Activated naive CD8-positive, alpha-beta T cell treated with anti-CD3 and anti-CD28 coated beads for 36 hours (primary cell): ENCODE data around the gene PHF13. TPM values are rescaled to one million over a fixed set of nuclear protein-coding genes. Genes with fewer than 3 reads are reported as not detected.
"Not testable (repeated sequence)": the region's sequence is repeated elsewhere in the genome, so short reads cannot be mapped to it uniquely, and the experiment has no call there.

Source experiments
- DNase-seq: peaks from one replicate; pipeline ENCODE4 v3.0.0; 2021
- H3K27ac Mint-ChIP-seq: one replicate; pipeline ENCODE4 v1.8.0; 2022; ENCODE audit warnings: mild to moderate bottlenecking, moderate library complexity, mixed read lengths
- H3K27me3 Mint-ChIP-seq: one replicate; pipeline ENCODE4 v1.8.0; 2022; ENCODE audit warnings: mild to moderate bottlenecking, mixed read lengths
- H3K36me3 Mint-ChIP-seq: one replicate; pipeline ENCODE4 v1.8.0; 2021; ENCODE audit warnings: mild to moderate bottlenecking, mixed read lengths
- H3K4me1 Mint-ChIP-seq: one replicate; pipeline ENCODE4 v1.8.0; 2021; ENCODE audit warnings: mixed read lengths
- H3K4me3 Mint-ChIP-seq: one replicate; pipeline ENCODE4 v1.8.0; 2022; ENCODE audit warnings: mild to moderate bottlenecking, moderate library complexity, mixed read lengths
- H3K9me3 Mint-ChIP-seq: one replicate; pipeline ENCODE4 v1.8.0; 2022; ENCODE audit warnings: mixed read lengths
- total RNA-seq, 2 experiments: library from RNA; stranded (reverse); gene quantifications; one replicate each; pipeline ENCODE4 v1.2.3, GENCODE V29; 2021

The PHF13 gene
- total RNA-seq, 2 experiments from 2014 or later: 10.9 to 11.7 TPM

DNA sequence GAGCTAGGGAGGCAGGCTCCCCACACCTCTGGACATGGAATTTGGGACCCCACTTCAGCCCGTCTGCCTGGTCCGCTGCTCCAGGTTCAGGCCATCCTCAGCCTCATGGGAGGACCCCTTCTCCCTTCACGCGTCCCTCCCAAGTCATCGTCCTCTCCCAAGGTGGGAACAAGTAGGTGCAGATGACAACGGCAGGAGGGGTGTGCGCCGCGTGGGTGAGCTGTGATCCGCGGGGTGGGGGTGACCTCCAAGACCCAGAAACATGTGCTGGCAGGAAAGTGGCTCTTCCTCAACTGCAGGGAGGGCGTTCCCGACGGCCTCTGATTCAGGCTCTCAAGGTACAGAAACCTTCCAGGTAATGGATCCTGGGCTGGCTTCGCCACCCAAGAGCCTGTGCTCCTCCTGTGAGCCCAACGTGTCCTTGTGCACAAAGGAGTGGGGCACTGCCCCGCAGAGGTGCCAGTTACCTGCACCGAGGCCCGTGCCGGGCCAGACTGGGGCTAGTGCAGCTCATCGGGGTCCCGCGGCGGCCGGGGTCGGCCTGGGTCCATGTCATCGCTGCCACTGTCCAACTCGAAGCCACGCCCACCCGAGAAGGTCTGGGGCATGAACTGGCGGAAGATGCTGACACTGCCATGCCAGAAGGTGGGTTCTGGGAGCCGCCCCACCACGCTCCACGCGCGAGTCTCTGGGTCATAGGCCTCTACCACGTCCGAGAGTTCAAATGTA, 20.5 kb upstream of the PHF13 start:
- no peaks in the 10 kb centered on the region for H3K27me3 Mint-ChIP-seq
- peaks cover 12% of the 10 kb centered on the region for H3K36me3 Mint-ChIP-seq
- peaks cover 29% of the 10 kb centered on the region for H3K4me1 Mint-ChIP-seq
- H3K4me3 Mint-ChIP-seq: no peak overlapping the region
- DNase-seq: no peak
- no peaks in the 10 kb centered on the region for H3K9me3 Mint-ChIP-seq
- no peak overlapping the region for H3K27ac Mint-ChIP-seq

DNA sequence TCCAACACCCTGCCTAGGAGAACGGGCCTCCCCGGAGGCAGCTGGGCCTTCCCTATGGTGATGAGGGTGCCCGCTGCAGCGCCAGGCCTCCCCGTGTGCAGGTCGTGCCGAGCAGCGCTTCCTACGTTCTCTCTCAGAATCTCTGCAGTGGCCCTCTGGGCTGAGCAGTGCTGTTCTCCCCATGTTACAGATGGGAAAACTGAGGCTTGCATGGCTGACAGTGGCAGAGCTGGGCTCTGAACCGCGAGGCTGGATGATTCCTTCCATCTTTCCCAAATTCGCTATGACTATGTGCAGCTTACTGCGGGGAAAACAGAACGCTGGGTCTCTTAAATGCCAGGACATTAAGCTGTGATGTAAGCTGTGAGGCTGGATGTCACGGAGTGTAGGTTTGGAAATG, 19.7 kb upstream of the PHF13 start:
- H3K36me3 Mint-ChIP-seq: peaks cover 16% of the 10 kb centered on the region
- no peak overlapping the region for H3K4me3 Mint-ChIP-seq
- no peaks in the 10 kb centered on the region for H3K27me3 Mint-ChIP-seq
- no peak overlapping the region for H3K27ac Mint-ChIP-seq
- no peak for DNase-seq
- H3K4me1 Mint-ChIP-seq: peaks cover 31% of the 10 kb centered on the region
- no peaks in the 10 kb centered on the region for H3K9me3 Mint-ChIP-seq

DNA sequence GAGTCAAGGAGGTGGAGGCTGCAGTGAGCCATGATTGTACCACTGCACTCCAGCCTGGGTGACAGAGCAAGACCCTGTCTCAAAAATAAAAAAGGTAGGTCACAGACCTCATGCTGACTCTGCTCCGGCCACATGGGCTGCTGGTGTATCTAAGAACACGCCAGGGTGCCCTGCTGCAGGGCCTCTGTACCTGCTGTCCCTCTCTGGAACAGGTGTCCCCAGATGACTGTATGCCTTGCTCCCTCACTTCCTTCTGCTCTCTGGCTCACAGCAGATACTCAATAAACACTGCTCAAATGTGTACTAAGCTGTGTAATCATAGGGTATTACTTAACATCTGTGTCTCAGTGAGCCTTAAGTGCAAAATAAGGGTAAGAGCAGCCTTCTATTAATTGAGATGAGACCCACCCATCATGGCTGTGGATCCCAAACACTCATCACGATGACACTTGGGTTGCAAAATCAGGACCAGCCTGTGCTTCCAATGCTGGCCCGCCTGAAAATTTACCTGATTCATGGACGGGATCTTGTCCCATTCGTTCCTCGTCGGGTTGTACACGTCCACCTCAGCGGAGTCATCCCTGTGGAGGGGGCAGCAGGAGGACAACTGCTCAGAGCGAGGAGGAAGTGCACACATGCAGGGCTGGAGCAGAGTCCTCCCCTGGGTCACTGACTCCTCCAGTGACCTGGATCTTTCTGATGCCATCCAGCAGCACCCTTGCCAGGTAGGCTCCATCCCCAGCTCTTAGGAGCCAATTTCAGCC, 18.4 kb upstream of the PHF13 start:
- Mint-ChIP-seq H3K36me3 (peaks cover 28% of the 10 kb centered on the region), H3K4me3 (no peak overlapping the region), H3K27ac (no peak overlapping the region), H3K4me1 (peaks cover 43% of the 10 kb centered on the region), H3K9me3 (no peaks in the 10 kb centered on the region), H3K27me3 (no peaks in the 10 kb centered on the region)
- DNase-seq: no peak

- H3K27me3 Mint-ChIP-seq: no peaks in the 10 kb centered on the region
- H3K4me3 Mint-ChIP-seq: no peak overlapping the region
- peaks cover 39% of the 10 kb centered on the region for H3K36me3 Mint-ChIP-seq
- peaks cover 45% of the 10 kb centered on the region for H3K4me1 Mint-ChIP-seq
- no peaks in the 10 kb centered on the region for H3K9me3 Mint-ChIP-seq
- DNase-seq: no peak
- peak overlapping the region; percentile 38 for H3K27ac Mint-ChIP-seq
Measured at GRCh38 chr1:6596351-6596750, 17.2 kb upstream of the PHF13 start.

GRCh38 chr1:6596886-6597776, 16.4 kb upstream of the PHF13 start:
- H3K9me3 Mint-ChIP-seq: no peaks in the 10 kb centered on the region
- no peaks in the 10 kb centered on the region for H3K27me3 Mint-ChIP-seq
- peak overlapping the region; percentile 18 for H3K4me3 Mint-ChIP-seq
- no peak for DNase-seq
- peaks cover 42% of the 10 kb centered on the region for H3K36me3 Mint-ChIP-seq
- peaks cover 40% of the 10 kb centered on the region for H3K4me1 Mint-ChIP-seq
- peak overlapping the region; percentile 48 for H3K27ac Mint-ChIP-seq

DNA sequence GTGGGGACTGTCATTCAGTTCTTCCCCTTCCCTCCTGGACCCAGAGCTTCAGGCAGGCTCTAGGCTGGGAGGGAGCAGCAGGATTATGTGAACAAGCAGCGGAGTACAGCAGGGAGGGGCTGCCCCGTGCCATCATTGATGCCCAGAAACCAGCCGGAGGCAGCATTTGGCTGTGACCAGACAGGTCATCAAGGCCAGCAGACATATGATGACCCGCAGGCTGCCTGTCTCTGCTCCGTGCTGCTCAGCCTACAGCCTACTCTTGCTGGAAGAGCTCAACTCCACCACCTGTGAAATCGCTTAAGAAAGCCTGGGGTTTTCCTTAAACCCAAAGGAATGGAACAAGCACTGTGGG, 15.8 kb upstream of the PHF13 start:
- H3K4me3 Mint-ChIP-seq: no peak overlapping the region
- DNase-seq: no peak
- no peak overlapping the region for H3K27ac Mint-ChIP-seq
- no peaks in the 10 kb centered on the region for H3K9me3 Mint-ChIP-seq
- H3K4me1 Mint-ChIP-seq: peaks cover 38% of the 10 kb centered on the region
- peaks cover 42% of the 10 kb centered on the region for H3K36me3 Mint-ChIP-seq
- H3K27me3 Mint-ChIP-seq: no peaks in the 10 kb centered on the region

- Mint-ChIP-seq H3K4me3 (peak overlapping the region; percentile 95), H3K4me1 (peaks cover 44% of the 10 kb centered on the region)
Measured at GRCh38 chr1:6599141-6599975, 14.2 kb upstream of the PHF13 start.

GRCh38 chr1:6599991-6600390, 13.5 kb upstream of the PHF13 start:
- H3K27me3 Mint-ChIP-seq, H3K9me3 Mint-ChIP-seq, DNase-seq: not testable (repeated sequence)
- Mint-ChIP-seq H3K4me3 (peak overlapping the region; percentile 95), H3K36me3 (peaks cover 37% of the 10 kb centered on the region), H3K27ac (peak overlapping the region; percentile 96), H3K4me1 (peaks cover 45% of the 10 kb centered on the region)

More at GRCh38 chr1:6599141-6599975, 14.2 kb upstream of the PHF13 start:
- peak; percentile 74 for DNase-seq
- Mint-ChIP-seq H3K36me3 (peaks cover 37% of the 10 kb centered on the region), H3K27me3 (no peaks in the 10 kb centered on the region), H3K9me3 (no peaks in the 10 kb centered on the region), H3K27ac (peak overlapping the region; percentile 92)

DNA sequence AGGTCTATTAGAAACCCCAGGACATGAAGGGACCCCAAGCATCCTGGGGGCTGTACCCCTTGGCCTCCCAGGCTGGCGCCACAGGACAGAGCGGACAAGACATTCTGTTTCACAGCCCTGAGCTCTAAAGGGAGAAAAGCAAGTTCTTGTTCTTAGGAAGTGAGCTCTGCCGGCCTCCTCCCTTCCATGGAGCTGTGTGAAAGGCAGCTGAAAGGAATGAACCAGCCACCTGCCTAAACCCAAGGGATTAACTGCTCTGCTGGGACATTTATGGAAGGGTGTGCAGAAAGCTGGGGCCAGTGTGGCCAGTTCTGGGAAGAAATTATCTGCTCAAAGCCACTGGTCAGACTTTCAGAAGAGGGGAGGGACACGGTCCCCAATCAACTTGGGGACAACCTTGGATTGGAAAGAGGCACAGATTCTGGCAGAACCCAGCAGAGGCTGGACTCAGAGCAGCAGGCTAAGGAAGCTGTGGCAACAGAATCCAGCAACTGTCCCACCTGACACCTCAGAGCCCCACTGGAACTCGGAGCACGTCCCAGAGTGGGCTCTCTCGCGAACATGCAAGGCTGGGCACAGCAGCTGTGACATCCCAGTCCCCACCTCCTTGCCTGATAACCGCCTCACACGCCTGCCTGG, 13.0 kb upstream of the PHF13 start:
- Mint-ChIP-seq H3K27me3 (no peaks in the 10 kb centered on the region), H3K4me1 (peaks cover 45% of the 10 kb centered on the region)

DNA sequence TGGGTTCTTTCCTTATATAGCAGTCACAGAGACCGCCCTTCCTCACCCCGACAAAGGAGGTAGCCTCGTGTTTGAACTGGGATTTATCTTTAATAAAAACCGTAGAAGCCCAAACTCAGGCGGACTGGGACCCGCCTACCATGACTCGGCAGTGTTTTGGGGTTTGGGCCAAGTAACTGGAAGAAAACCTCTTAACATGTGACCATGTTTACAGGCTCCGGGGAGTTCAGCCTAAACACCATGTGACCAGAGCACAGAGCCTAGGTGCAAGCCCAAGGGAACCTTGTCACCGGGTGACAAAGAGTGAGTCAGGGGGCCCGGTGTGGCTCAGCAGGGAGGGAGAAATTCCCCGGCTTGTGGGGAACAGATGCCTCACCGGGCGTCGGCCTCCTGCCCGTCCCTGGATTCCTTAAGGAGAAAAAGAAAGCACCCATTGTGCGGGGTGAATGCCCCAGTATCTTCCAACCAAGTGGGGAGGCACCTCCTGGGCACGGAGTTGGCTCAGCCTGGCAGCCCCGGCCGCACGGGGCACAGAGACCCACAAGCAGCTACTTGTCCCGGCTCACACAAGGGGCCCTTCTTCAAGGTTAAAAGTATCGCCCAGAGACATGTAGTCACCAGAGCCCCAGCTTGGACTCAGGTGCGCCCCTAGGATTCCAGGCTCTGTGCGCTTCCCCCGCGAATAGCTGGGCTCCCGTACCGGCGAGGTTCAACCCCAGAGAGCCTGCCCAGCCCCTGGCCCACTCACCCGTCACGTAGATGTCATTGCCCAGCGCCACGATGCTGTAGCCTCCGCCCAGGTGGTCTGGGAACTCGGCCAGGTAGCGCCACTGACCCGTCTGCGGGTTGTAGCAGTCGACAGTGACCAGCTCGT, 12.2 kb upstream of the PHF13 start:
- peak overlapping the region; percentile 95 for H3K4me3 Mint-ChIP-seq
- no peaks in the 10 kb centered on the region for H3K9me3 Mint-ChIP-seq
- peaks cover 40% of the 10 kb centered on the region for H3K4me1 Mint-ChIP-seq
- no peaks in the 10 kb centered on the region for H3K27me3 Mint-ChIP-seq
- H3K36me3 Mint-ChIP-seq: peaks cover 32% of the 10 kb centered on the region
- H3K27ac Mint-ChIP-seq: peak overlapping the region; percentile 96
- peak; percentile 86 for DNase-seq

More for the DNA sequence above, 13.0 kb upstream of the PHF13 start:
- no peak for DNase-seq
- Mint-ChIP-seq H3K4me3 (peak overlapping the region; percentile 95), H3K36me3 (peaks cover 37% of the 10 kb centered on the region), H3K27ac (peak overlapping the region; percentile 96), H3K9me3 (no peaks in the 10 kb centered on the region)

DNA sequence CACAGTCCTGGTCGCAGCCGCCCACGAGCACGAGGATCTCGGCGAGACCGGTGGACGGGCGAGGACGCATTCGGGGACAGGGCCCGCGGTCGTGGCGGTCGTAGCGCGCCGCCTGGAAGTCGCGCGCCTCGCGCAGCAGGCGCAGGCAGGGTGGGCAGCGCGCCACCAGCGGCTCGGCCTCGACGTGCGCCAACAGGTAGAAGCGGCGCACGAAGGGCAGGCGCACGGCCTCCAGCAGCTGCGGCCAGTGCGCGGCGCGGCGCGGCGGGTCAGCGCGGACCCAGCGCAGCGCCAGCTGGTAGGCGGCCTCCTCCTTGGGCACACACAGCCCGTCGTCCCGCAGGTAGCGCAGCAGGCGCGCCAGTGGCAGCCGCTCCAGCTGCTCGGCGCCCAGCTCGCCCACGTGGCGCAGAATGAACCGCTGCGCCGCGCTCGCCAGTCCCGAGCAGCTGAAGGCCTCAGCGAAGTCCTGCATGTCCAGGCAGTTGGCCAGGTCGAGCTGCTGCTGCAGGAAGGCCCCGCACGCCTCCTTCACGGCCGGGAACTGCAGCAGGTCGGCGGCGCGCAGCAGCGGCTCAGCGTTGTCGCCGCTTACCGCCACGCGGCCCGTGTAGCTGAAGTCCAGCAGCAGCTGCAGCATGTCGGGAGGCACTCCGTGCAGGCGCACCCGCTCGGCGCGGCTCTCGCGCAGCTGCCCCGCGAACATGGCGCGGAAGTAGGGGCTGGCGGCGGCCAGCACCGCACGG, 11.4 kb upstream of the PHF13 start:
- H3K27me3 Mint-ChIP-seq: no peaks in the 10 kb centered on the region
- H3K4me3 Mint-ChIP-seq: peak overlapping the region; percentile 95
- peak overlapping the region; percentile 96 for H3K27ac Mint-ChIP-seq
- H3K36me3 Mint-ChIP-seq: peaks cover 32% of the 10 kb centered on the region
- H3K9me3 Mint-ChIP-seq: no peaks in the 10 kb centered on the region
- DNase-seq: peak; percentile 53
- H3K4me1 Mint-ChIP-seq: peaks cover 39% of the 10 kb centered on the region

DNA sequence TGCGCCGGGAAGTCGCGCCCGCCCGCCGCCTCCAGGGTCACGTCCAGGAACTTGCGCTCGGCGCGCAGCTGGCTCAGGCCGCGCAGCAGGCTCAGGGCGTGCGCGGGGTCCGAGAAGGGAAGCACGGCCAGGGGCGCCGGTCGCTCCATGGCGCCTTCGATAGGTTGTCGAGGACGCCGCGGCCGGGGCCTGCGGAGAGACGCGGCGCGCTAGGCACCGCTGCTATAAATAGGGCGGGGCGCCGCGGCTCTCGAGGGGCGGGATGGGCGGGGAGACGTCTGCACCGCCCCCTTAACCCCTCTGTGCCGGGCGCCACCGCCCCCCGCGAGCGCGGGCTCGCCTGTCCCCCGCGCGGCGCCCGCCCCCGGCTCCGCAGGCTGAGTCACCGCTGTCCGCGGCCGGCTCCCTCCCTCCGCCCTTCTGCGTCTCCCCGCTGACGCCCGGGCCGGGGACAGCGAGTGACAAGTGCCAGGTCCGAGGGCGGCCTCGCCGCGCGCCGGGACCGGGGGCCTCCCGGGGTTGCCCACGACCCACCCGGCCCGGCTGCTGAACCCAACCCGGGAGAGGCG, 10.8 kb upstream of the PHF13 start, which contains the start of gene KLHL21:
Gene KLHL21 (minus strand): TSS at position 201 of the 569 bp plus-strand sequence. CDS start 52 bp downstream, at position 149.
- H3K36me3 Mint-ChIP-seq: peaks cover 29% of the 10 kb centered on the region

More for the DNA sequence above, 10.8 kb upstream of the PHF13 start, which contains the start of gene KLHL21:
- no peaks in the 10 kb centered on the region for H3K9me3 Mint-ChIP-seq
- H3K4me3 Mint-ChIP-seq: peak within 1 kb of the TSS; percentile 95
- peaks cover 35% of the 10 kb centered on the region for H3K4me1 Mint-ChIP-seq
- H3K27ac Mint-ChIP-seq: peak within 1 kb of the TSS; percentile 97
- peak; percentile 96 for DNase-seq
- no peaks in the 10 kb centered on the region for H3K27me3 Mint-ChIP-seq
